Measurements from ENCODE around the gene EMC10. TPM values are rescaled to one million over a fixed set of nuclear protein-coding genes. Genes with fewer than 3 reads are reported as not detected.
"Not testable (repeated sequence)": the region's sequence is repeated elsewhere in the genome, so short reads cannot be mapped to it uniquely, and the experiment has no call there.

The EMC10 gene
- total RNA-seq, 2 experiments from 2014 or later: 49.7 to 50.1 TPM

DNA sequence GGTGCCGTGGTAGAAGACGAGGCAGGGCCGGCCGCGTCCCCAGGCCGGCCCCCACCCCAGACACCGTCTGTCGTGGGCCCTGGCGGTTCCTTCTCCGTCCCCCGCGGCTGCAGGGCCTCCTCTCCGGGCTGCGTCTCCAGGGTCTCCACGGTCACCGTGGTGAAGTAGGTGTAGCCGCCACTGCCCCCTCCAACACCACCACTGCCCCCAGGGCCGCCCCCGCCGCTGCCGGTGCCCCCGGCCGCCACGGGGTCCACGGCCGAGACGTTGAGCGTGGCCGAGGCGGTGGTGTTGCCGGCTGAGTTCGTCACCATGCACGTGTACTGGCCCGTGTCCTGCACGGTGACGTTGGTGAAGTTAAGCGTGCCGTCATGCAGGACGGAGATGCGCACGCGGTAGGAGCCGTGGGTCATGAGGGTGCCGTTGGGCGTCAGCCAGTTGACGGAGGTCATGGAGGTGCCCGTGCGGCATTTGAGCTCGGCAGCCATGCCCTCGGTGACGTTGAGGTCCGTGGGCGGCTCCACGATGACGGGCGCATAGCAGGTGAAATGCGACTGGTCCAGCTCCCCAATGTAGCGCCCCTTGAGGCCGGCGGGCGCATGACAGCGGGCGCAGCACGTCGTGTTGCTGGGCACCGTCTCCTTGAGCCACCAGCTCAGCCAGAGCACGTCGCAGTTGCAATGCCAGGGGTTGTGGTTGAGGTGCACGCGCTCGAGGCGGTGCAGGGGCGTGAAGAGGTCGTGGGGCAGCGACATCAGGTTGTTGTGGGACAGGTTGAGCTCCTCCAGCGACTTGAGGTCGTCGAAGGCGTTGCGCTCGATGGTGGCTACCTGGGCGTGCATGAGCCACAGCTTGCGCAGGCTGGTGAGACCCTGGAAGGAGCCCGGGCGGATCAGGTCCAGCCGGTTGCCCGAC lies 42.0 kb downstream of the EMC10 start:
- no peak for DNase-seq
- no peak overlapping the region for H3K4me3 Mint-ChIP-seq
- H3K27ac Mint-ChIP-seq: no peak overlapping the region

DNA sequence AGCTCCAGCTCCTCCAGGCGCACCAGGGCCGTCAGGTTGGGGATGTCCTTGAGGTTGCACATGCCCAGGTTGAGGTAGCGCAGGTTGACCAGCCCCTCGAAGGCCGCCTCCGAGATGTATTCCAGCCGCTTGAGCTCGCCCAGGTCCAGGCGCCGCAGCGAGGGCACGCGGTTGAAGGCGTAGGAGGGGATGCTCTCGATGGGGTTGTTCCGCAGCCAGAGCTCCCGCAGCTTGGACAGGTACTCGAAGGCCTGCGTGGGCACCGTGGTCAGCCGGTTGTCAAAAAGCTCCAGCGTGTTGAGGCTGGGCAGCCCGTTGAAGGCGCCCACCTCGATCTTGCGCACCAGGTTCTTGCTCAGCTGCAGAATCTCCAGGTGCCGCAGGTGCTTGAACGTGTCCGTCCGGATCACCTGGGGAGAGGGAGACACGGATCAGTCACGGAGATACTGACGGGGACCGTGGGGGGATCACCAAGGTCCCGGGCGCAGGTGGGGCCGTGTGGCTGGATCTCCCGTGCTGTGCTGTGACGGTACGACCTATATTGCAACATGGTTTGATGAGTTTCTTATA lies 42.8 kb downstream of the EMC10 start:
- Mint-ChIP-seq H3K36me3 (no peaks in the 10 kb centered on the region), H3K9me3 (no peaks in the 10 kb centered on the region), H3K27me3 (peaks cover 32% of the 10 kb centered on the region), H3K4me3 (no peak overlapping the region), H3K4me1 (peaks cover 2% of the 10 kb centered on the region), H3K27ac (no peak overlapping the region)
- DNase-seq: no peak

More for the DNA sequence above, 42.0 kb downstream of the EMC10 start:
- Mint-ChIP-seq H3K4me1 (peaks cover 2% of the 10 kb centered on the region), H3K36me3 (no peaks in the 10 kb centered on the region), H3K27me3 (peaks cover 35% of the 10 kb centered on the region), H3K9me3 (no peaks in the 10 kb centered on the region)

DNA sequence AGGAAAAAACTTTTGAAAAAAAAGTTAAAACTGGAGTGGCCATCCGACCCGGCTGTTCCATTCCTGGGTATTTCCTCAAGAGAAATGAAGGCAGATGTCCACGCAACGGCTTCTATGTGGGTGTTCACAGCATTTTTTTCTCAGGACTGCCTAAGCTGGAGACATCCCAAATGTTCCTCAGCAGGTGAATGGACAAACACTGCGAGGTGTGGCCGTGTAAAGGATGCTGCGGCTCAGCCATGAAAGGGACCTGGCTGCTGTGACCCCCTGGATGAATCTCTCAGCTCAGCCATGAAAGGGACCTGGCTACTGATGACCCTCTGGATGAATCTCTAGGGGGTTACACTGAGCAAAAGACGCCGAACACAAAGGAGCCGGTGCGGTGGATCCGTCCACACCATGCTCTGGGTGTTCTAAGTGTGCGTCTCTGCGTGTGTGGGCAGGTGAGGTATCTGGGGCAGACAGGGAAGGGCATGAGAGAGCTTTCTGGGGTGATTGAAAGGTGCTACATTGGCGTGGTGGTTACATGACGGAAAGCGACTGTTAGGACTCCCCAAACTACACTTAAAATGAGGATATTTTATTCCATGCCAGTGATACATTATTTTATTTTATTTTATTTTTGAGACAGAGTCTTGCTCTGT lies 44.6 kb downstream of the EMC10 start:
- no peak overlapping the region for H3K4me3 Mint-ChIP-seq
- DNase-seq: no peak

DNA sequence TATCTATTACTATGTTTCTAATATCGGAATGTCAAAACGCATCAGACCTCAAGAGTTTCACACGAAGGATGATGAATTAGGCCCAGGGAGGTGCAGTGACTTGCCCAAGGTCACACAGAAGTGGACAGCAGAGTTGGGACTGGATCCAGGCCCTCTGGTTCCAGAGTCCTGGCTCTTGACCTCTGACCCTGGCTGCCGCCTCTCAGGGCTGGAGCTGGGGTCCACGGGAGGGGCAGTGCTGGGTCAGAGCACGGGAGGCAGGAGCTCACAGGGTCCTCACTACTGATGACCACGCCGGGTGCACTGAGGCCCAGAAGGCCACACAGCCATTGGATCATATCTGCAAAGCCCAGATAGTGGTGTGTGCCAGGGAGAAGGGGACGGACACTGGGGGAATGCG lies 46.6 kb downstream of the EMC10 start:
- H3K4me1 Mint-ChIP-seq: no peaks in the 10 kb centered on the region
- H3K36me3 Mint-ChIP-seq: no peaks in the 10 kb centered on the region
- no peak overlapping the region for H3K4me3 Mint-ChIP-seq
- H3K27me3 Mint-ChIP-seq: peaks cover 14% of the 10 kb centered on the region
- no peak overlapping the region for H3K27ac Mint-ChIP-seq
- H3K9me3 Mint-ChIP-seq: no peaks in the 10 kb centered on the region
- DNase-seq: no peak

More for the DNA sequence above, 44.6 kb downstream of the EMC10 start:
- H3K27me3 Mint-ChIP-seq: peaks cover 20% of the 10 kb centered on the region
- H3K27ac Mint-ChIP-seq: no peak overlapping the region
- no peaks in the 10 kb centered on the region for H3K9me3 Mint-ChIP-seq
- no peaks in the 10 kb centered on the region for H3K4me1 Mint-ChIP-seq
- no peaks in the 10 kb centered on the region for H3K36me3 Mint-ChIP-seq

DNA sequence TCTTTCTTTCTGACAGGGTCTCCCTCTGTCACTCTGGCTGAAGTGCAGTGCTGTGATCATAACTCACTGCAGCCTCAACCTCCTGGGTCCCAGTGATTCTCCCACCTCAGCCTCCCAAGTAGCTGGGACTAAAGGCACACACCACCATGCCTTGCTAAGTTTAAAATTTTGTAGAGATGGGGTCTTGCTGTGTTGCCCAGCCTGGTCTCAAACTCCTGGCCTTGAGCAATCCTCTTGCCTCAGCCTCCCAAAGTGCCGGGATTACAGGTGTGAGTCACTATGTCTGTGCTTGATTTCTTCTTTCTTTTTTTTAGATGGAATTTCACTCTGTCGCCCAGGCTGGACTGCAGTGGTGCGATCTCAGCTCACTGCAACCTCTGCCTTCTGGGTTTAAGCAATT lies 51.7 kb downstream of the EMC10 start:
- H3K27ac Mint-ChIP-seq, H3K4me1 Mint-ChIP-seq, DNase-seq, H3K9me3 Mint-ChIP-seq, H3K36me3 Mint-ChIP-seq, H3K4me3 Mint-ChIP-seq: not testable (repeated sequence)
- H3K27me3 Mint-ChIP-seq: peaks cover 26% of the 10 kb centered on the region

DNA sequence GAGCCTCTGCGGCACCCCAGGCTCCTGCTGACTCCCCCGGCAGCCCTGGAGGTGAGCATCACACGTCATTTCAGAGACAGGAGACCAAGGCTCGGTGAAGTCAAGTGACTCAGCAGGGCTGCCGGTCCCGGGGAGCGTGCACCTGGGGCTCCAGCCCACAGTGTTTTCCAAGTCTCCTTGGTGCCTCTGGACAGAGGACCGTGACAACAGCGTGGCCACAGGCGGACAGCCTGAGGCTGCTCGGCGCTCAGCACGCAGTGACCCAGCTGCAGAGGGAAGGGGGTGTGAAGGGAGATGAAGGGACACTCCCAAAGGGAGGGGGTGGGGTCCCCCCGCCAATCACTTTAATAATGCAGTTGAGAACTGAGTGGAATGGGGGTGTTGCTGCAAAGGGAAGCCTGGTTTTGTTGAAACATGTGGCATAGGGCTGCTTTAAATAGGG lies 54.9 kb downstream of the EMC10 start:
- no peak overlapping the region for H3K27ac Mint-ChIP-seq
- H3K9me3 Mint-ChIP-seq: peaks cover 5% of the 10 kb centered on the region
- no peak for DNase-seq
- peaks cover 2% of the 10 kb centered on the region for H3K4me1 Mint-ChIP-seq
- no peak overlapping the region for H3K4me3 Mint-ChIP-seq
- peaks cover 5% of the 10 kb centered on the region for H3K36me3 Mint-ChIP-seq
- peaks cover 27% of the 10 kb centered on the region for H3K27me3 Mint-ChIP-seq

DNA sequence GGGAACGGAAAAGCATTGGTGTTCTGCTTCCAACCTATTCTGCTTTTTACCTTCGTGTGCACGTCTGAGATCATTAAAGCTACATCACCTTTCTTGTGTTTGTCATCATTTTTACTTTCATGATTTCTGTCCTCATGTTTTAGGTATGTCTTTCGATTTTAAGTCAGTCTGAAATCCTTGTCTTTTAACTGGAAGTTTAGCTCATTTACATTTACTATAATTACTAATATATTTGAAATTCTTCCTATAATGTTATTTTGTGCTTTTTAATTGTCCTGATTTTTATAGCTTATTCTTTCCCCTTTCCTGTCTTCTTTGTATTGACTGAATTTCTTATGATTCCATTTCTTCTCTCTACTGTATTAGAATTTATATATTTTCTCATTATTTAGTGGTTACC lies 56.6 kb downstream of the EMC10 start:
- Mint-ChIP-seq H3K4me3 (no peak overlapping the region), H3K36me3 (peaks cover 5% of the 10 kb centered on the region)

DNA sequence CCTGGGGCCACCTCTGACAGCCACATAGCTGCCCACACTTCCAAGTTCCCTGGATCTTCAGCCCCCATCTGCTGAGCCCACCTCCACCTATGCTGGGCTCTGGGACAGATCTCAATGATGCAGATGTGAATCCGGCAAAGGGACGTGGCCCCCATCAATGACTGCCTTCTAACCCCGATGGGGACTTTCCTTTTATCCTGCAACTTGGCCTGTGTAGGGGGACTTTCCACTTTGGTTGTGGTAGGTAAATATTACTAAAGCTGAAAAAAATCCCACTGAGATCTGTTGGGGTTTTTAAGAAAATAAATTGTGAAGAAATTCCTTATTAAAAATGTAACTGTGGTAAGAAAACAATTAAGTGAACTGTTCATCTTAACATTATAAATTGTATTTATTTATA lies 58.2 kb downstream of the EMC10 start:
- Mint-ChIP-seq H3K4me3 (no peak overlapping the region), H3K27ac (no peak overlapping the region), H3K4me1 (peaks cover 4% of the 10 kb centered on the region), H3K36me3 (peaks cover 5% of the 10 kb centered on the region), H3K27me3 (peaks cover 32% of the 10 kb centered on the region), H3K9me3 (peaks cover 5% of the 10 kb centered on the region)
- no peak for DNase-seq

More for the DNA sequence above, 56.6 kb downstream of the EMC10 start:
- peaks cover 36% of the 10 kb centered on the region for H3K27me3 Mint-ChIP-seq
- no peak for DNase-seq
- peaks cover 4% of the 10 kb centered on the region for H3K4me1 Mint-ChIP-seq
- H3K27ac Mint-ChIP-seq: no peak overlapping the region
- H3K9me3 Mint-ChIP-seq: peaks cover 5% of the 10 kb centered on the region

DNA sequence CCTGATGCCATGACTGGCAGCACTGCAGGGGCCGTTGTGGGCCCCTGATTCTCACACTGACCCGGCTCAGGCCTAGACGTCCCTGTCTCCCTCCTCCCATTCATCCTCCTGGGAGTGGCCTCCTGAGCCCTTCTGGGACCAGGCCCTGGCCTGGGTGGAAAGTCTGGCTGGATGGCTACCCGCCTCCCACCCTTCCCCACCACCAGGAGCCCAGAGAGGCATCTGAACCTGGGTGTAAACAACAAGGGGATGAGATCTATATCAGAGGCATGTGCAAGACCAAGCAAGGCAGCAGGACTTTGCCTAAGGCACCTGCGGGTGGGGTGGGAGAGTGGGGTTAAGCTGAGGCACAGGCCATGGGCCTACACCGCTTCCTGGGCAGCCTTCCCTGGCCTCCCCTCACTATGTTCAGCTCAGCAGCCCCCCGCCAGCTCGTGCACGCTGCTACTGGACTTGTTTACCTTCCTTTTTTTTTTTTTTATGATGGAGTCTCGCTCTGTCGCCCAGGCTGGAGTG lies 59.4 kb downstream of the EMC10 start:
- DNase-seq: no peak
- Mint-ChIP-seq H3K27me3 (peaks cover 28% of the 10 kb centered on the region), H3K4me1 (peaks cover 4% of the 10 kb centered on the region), H3K9me3 (peaks cover 5% of the 10 kb centered on the region), H3K4me3 (no peak overlapping the region), H3K27ac (no peak overlapping the region), H3K36me3 (peaks cover 5% of the 10 kb centered on the region)

DNA sequence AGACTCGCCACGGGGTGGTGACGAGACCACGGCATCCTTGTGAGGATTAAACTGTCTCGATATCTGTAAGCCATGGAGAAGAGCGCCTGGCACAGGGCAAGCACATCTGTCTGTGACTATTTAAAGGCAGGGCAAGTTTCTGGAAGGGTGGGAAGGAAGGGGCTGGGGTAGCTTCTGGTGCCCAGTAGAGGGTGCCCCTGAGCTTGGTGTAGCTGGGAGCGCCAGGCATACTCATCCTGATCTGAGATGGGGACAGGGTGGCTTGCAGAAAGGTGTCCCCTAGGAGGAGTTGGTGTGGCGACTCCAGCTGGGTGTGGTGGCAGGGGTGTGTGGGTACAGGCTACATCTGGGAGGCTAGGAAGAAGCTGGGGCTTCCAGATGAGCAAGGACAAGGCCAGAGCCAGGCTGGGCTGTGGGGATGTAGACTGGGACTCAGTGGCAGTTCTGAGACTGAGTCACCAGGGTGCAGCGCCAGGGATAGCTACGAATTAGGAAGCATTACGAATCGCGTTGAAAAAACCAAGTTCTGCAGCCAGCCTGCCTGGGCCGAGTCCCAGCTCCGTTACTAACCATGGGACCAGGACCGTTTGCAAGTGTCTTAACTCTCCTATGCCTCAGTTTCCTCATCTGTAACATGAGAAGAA lies 60.5 kb downstream of the EMC10 start:
- Mint-ChIP-seq H3K27me3 (peaks cover 24% of the 10 kb centered on the region), H3K4me1 (peaks cover 4% of the 10 kb centered on the region), H3K36me3 (peaks cover 5% of the 10 kb centered on the region), H3K9me3 (peaks cover 5% of the 10 kb centered on the region), H3K27ac (no peak overlapping the region), H3K4me3 (no peak overlapping the region)
- no peak for DNase-seq

DNA sequence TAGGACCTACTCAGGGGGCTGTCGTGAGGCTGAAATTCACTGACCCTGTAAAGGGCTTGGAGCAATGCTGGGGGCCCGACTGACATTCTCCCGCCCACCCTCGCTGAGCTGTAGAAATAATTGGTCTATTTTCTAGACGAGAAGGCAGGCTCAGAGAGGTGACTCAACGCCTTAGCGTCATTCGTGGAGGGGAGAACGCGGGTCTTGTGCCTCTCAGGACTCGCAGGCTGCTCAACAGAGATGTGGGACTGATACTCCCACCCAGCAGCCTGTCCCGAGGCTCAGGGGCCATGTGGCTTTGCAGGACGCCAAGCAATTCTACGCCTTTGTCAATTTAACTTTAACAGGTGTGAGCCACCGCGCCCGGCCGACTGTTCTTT lies 61.0 kb downstream of the EMC10 start:
- Mint-ChIP-seq H3K4me3 (no peak overlapping the region), H3K36me3 (peaks cover 5% of the 10 kb centered on the region), H3K4me1 (peaks cover 4% of the 10 kb centered on the region), H3K27me3 (peaks cover 21% of the 10 kb centered on the region), H3K27ac (no peak overlapping the region), H3K9me3 (peaks cover 4% of the 10 kb centered on the region)
- DNase-seq: no peak

DNA sequence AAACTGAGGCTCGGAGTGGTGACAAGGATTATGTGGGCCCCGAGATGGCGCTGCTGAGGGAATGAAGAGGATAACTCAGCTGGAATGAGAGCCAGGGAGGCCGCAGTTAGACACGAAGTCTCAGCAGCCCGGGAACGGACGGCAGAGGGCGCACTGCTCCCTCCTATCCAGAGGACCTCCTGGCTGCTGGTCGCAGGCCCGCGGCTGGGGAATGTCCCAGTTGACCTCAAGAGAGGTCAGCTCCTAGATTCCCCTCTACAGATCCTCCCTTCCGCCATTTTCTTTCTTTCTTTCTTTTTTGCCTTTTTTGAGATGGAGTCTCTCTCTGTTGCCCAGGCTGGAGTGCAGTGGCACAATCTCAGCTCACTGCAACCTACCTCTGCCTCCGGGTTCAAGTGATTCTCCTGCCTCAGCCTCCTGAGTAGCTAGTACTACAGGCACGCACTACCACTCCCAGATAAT lies 61.5 kb downstream of the EMC10 start:
- Mint-ChIP-seq H3K27ac (no peak overlapping the region), H3K4me1 (peaks cover 4% of the 10 kb centered on the region), H3K27me3 (peaks cover 18% of the 10 kb centered on the region)

More for the DNA sequence above, 61.5 kb downstream of the EMC10 start:
- H3K4me3 Mint-ChIP-seq: no peak overlapping the region
- peaks cover 4% of the 10 kb centered on the region for H3K9me3 Mint-ChIP-seq
- DNase-seq: peak; percentile 58
- H3K36me3 Mint-ChIP-seq: peaks cover 2% of the 10 kb centered on the region

All from activated naive CD8-positive, alpha-beta T cell treated with anti-CD3 and anti-CD28 coated beads for 36 hours (primary cell).